SJCRH30 (cell line): ENCODE measurements around the gene PPP1R26. TPM values are rescaled to one million over a fixed set of nuclear protein-coding genes. Genes with fewer than 3 reads are reported as not detected.

ENCODE experiments used
- DNase-seq, 2 experiments: peaks; one replicate each; pipeline ENCODE4 v3.0.0-alpha.2; 2015 to 2020
- H3K27ac ChIP-seq: fragments of 250-450 bp; sonication (Bioruptor Pico); 2 replicates; pipeline ENCODE4 v1.5.1; 2020; ENCODE audit warnings: mild to moderate bottlenecking, moderate library complexity
- H3K27me3 ChIP-seq: fragments of 250-450 bp; sonication (Bioruptor Pico); 2 replicates; pipeline ENCODE4 v1.5.1; 2020; ENCODE audit warnings: mild to moderate bottlenecking, moderate library complexity
- H3K36me3 ChIP-seq: fragments of 250-450 bp; sonication (Bioruptor Pico); 2 replicates; pipeline ENCODE4 v1.5.1; 2020; ENCODE audit warnings: mild to moderate bottlenecking, moderate library complexity
- H3K4me1 ChIP-seq: fragments of 250-450 bp; sonication (Bioruptor Pico); 2 replicates; pipeline ENCODE4 v1.5.1; 2020; ENCODE audit warnings: mild to moderate bottlenecking, moderate library complexity
- H3K4me3 ChIP-seq: fragments of 250-450 bp; sonication (Bioruptor Pico); 2 replicates; pipeline ENCODE4 v1.5.1; 2020; ENCODE audit warnings: mild to moderate bottlenecking, moderate library complexity
- H3K9me3 ChIP-seq: fragments of 250-450 bp; sonication (Bioruptor Pico); replicated peaks from 2 replicates; pipeline ENCODE4 v1.5.1; 2020; ENCODE audit warnings: mild to moderate bottlenecking, moderate library complexity
- total RNA-seq: library from RNA; depleted of rRNA; stranded (reverse); fragments of >200 nt; shearing (Covaris generic); gene quantifications from 2 replicates; pipeline ENCODE4 v1.2.3, GENCODE V29; 2014

The PPP1R26 gene
- total RNA-seq, 1 experiment from 2014 or later: 7.6 TPM

- H3K27ac ChIP-seq: no peak overlapping the region
- H3K27me3 ChIP-seq: peaks cover 11% of the 10 kb centered on the region
- DNase-seq: no peak
- H3K36me3 ChIP-seq: peaks cover 29% of the 10 kb centered on the region
- H3K4me1 ChIP-seq: peaks cover 10% of the 10 kb centered on the region; the same call in 1 of the 2 replicates
- no peak overlapping the region for H3K4me3 ChIP-seq
- no peaks in the 10 kb centered on the region for H3K9me3 ChIP-seq
These were observed 22.7 kb downstream of the PPP1R26 start for GRCh38 chr9:135502168-135502872.

GRCh38 chr9:135502873-135503321 lies 23.3 kb downstream of the PPP1R26 start:
- H3K4me1 ChIP-seq: peaks cover 10% of the 10 kb centered on the region; the same call in 1 of the 2 replicates
- DNase-seq: no peak
- H3K27me3 ChIP-seq: peaks cover 10% of the 10 kb centered on the region
- H3K27ac ChIP-seq: no peak overlapping the region
- no peaks in the 10 kb centered on the region for H3K9me3 ChIP-seq
- H3K4me3 ChIP-seq: no peak overlapping the region
- peaks cover 29% of the 10 kb centered on the region for H3K36me3 ChIP-seq

- peaks cover 29% of the 10 kb centered on the region for H3K36me3 ChIP-seq
- no peak overlapping the region for H3K27ac ChIP-seq
- peaks cover 10% of the 10 kb centered on the region; the same call in 1 of the 2 replicates for H3K4me1 ChIP-seq
- DNase-seq: no peak
- H3K27me3 ChIP-seq: peaks cover 7% of the 10 kb centered on the region
- no peak overlapping the region for H3K4me3 ChIP-seq
- no peaks in the 10 kb centered on the region for H3K9me3 ChIP-seq
These were observed 24.0 kb downstream of the PPP1R26 start for GRCh38 chr9:135503371-135504261.

- no peak overlapping the region for H3K27ac ChIP-seq
- peaks cover 6% of the 10 kb centered on the region; the same call in 1 of the 2 replicates for H3K4me1 ChIP-seq
- H3K36me3 ChIP-seq: peaks cover 29% of the 10 kb centered on the region
- DNase-seq: peak; percentile 61 to 69
- no peaks in the 10 kb centered on the region for H3K9me3 ChIP-seq
- no peaks in the 10 kb centered on the region for H3K27me3 ChIP-seq
- H3K4me3 ChIP-seq: no peak overlapping the region
These were observed 25.0 kb downstream of the PPP1R26 start for GRCh38 chr9:135504262-135505243.

GRCh38 chr9:135505406-135506187 lies 26.0 kb downstream of the PPP1R26 start:
- DNase-seq: no peak
- no peak overlapping the region for H3K4me3 ChIP-seq
- no peak overlapping the region for H3K27ac ChIP-seq
- no peaks in the 10 kb centered on the region for H3K27me3 ChIP-seq
- peaks cover 29% of the 10 kb centered on the region for H3K36me3 ChIP-seq
- H3K9me3 ChIP-seq: no peaks in the 10 kb centered on the region
- peaks cover 6% of the 10 kb centered on the region; the same call in 1 of the 2 replicates for H3K4me1 ChIP-seq

- DNase-seq: no peak
- Histone ChIP-seq H3K4me3 (no peak overlapping the region), H3K27ac (no peak overlapping the region), H3K9me3 (no peaks in the 10 kb centered on the region), H3K27me3 (peaks cover under 1% of the 10 kb centered on the region; the same call in 1 of the 2 replicates), H3K36me3 (peaks cover 29% of the 10 kb centered on the region), H3K4me1 (peaks cover 6% of the 10 kb centered on the region; the same call in 1 of the 2 replicates)
These were observed 26.9 kb downstream of the PPP1R26 start for GRCh38 chr9:135506327-135507103.

GRCh38 chr9:135507104-135508035 lies 27.8 kb downstream of the PPP1R26 start:
- H3K27me3 ChIP-seq: peaks cover 6% of the 10 kb centered on the region
- H3K4me1 ChIP-seq: no peaks in the 10 kb centered on the region
- DNase-seq: peak in 1 of 2 experiments; percentile 0
- no peak overlapping the region for H3K27ac ChIP-seq
- no peaks in the 10 kb centered on the region for H3K9me3 ChIP-seq
- no peak overlapping the region for H3K4me3 ChIP-seq
- H3K36me3 ChIP-seq: peaks cover 22% of the 10 kb centered on the region

GRCh38 chr9:135508211-135508820 lies 28.7 kb downstream of the PPP1R26 start:
- H3K9me3 ChIP-seq: no peaks in the 10 kb centered on the region
- no peak overlapping the region for H3K4me3 ChIP-seq
- DNase-seq: peak in 1 of 2 experiments; percentile 1
- H3K4me1 ChIP-seq: no peaks in the 10 kb centered on the region
- peaks cover 15% of the 10 kb centered on the region for H3K36me3 ChIP-seq
- H3K27me3 ChIP-seq: peaks cover 11% of the 10 kb centered on the region
- no peak overlapping the region for H3K27ac ChIP-seq

GRCh38 chr9:135509458-135509857 lies 29.9 kb downstream of the PPP1R26 start:
- Histone ChIP-seq H3K4me3 (no peak overlapping the region), H3K9me3 (no peaks in the 10 kb centered on the region), H3K4me1 (no peaks in the 10 kb centered on the region), H3K36me3 (peaks cover 4% of the 10 kb centered on the region), H3K27me3 (peaks cover 16% of the 10 kb centered on the region), H3K27ac (no peak overlapping the region)
- DNase-seq: no peak

- no peak overlapping the region for H3K27ac ChIP-seq
- H3K27me3 ChIP-seq: peaks cover 25% of the 10 kb centered on the region
- no peaks in the 10 kb centered on the region for H3K9me3 ChIP-seq
- no peak overlapping the region for H3K4me3 ChIP-seq
- H3K4me1 ChIP-seq: no peaks in the 10 kb centered on the region
- no peak for DNase-seq
- H3K36me3 ChIP-seq: no peaks in the 10 kb centered on the region
These were observed 32.6 kb downstream of the PPP1R26 start for GRCh38 chr9:135512241-135512603.

- Histone ChIP-seq H3K4me3 (no peak overlapping the region), H3K27ac (no peak overlapping the region), H3K36me3 (no peaks in the 10 kb centered on the region), H3K27me3 (peaks cover 25% of the 10 kb centered on the region), H3K4me1 (no peaks in the 10 kb centered on the region), H3K9me3 (no peaks in the 10 kb centered on the region)
- no peak for DNase-seq
These were observed 33.3 kb downstream of the PPP1R26 start for GRCh38 chr9:135512904-135513303.

- H3K4me3 ChIP-seq: no peak overlapping the region
- no peaks in the 10 kb centered on the region for H3K9me3 ChIP-seq
- H3K36me3 ChIP-seq: no peaks in the 10 kb centered on the region
- no peaks in the 10 kb centered on the region for H3K4me1 ChIP-seq
- no peak overlapping the region for H3K27ac ChIP-seq
- peaks cover 25% of the 10 kb centered on the region for H3K27me3 ChIP-seq
- no peak for DNase-seq
These were observed 33.8 kb downstream of the PPP1R26 start for GRCh38 chr9:135513351-135513846.
